Measurements from ENCODE around the gene MCL1.

GRCh38 chr1:150534002-150534401, 45.4 kb downstream of the MCL1 start:
- no peak for TF ChIP-seq EP300 (IDR thresholded peaks at IDR 0.05)
- TF ChIP-seq CTCF (IDR thresholded peaks at IDR 0.05): no peak
- TF ChIP-seq POLR2AphosphoS5 (IDR thresholded peaks at IDR 0.05): no peak
- no peak for TF ChIP-seq POLR2A (IDR thresholded peaks at IDR 0.05)

Data from gastroesophageal sphincter (tissue), 3 donors.